ENCODE results near the gene SOX18.

- TF ChIP-seq REST (IDR thresholded peaks at IDR 0.05; ENCODE audit: insufficient read depth in 1 of 2, low read depth in 2 of 2, low read length in 2 of 2) (no peak), SIN3A (IDR thresholded peaks at IDR 0.05; ENCODE audit: borderline replicate concordance, insufficient read depth, low read length) (no peak)
These were observed 5.7 kb downstream of the SOX18 start for GRCh38 chr20:64043768-64044167.
